OCI-LY3 (cell line): ENCODE measurements around the gene LRRC8D.

Experiments used
- H2AFZ ChIP-seq: fragments of 200-600, 300-600 bp; shearing (Covaris generic); 2 replicates; pipeline ENCODE4 v1.6.0; 2014; ENCODE audit warnings: antibody characterized with exemption, low read depth, low read length
- H3K27ac ChIP-seq: fragments of 200-600, 300-600 bp; sonication (generic); 2 replicates; pipeline ENCODE4 v1.5.1; 2014; ENCODE audit warnings: mild to moderate bottlenecking, low read length, moderate library complexity, mixed read lengths
- H3K27me3 ChIP-seq: fragments of 200-600, 300-600 bp; sonication (generic); 2 replicates; pipeline ENCODE4 v1.6.1; 2014; ENCODE audit warnings: low read depth, low read length, mixed read lengths
- H3K36me3 ChIP-seq: fragments of 200-600, 300-600 bp; sonication (generic); replicated peaks from 2 replicates; pipeline ENCODE3; 2014; ENCODE audit warnings: low read depth, low read length, mixed read lengths
- H3K4me1 ChIP-seq: fragments of 300-600, 200-600 bp; sonication (generic); 2 replicates; pipeline ENCODE4 v1.6.1; 2014; ENCODE audit warnings: low read length, mixed read lengths
- H3K4me2 ChIP-seq: fragments of 200-600, 300-600 bp; sonication (generic); 2 replicates; pipeline ENCODE4 v1.6.1; 2014; ENCODE audit warnings: low read length, mixed read lengths
- H3K4me3 ChIP-seq: fragments of 300-600, 200-600 bp; sonication (generic); 2 replicates; pipeline ENCODE4 v1.5.1; 2014; ENCODE audit warnings: antibody characterized with exemption, mild to moderate bottlenecking, low read length, moderate library complexity
- H3K79me2 ChIP-seq: fragments of 300-600, 200-600 bp; shearing (Covaris generic); 2 replicates; pipeline ENCODE4 v1.6.1; 2014; ENCODE audit warnings: mild to moderate bottlenecking, low read length, mixed read lengths
- H3K9ac ChIP-seq: fragments of 300-600, 200-600 bp; shearing (Covaris generic); 2 replicates; pipeline ENCODE4 v1.6.0; 2014; ENCODE audit warnings: mild to moderate bottlenecking, low read length, moderate library complexity
- H3K9me3 ChIP-seq: fragments of 200-600, 300-600 bp; shearing (Covaris generic); 2 replicates; pipeline ENCODE4 v1.6.1; 2014; ENCODE audit warnings: low read length, mixed read lengths; ENCODE audit not compliant: insufficient read depth
- H4K20me1 ChIP-seq: fragments of 200-600, 300-600 bp; sonication (generic); 2 replicates; pipeline ENCODE4 v1.6.1; 2016; ENCODE audit warnings: low read length, mixed read lengths; ENCODE audit not compliant: insufficient read depth
- CTCF ChIP-seq: fragments of 200-600, 300-600 bp; sonication (generic); IDR thresholded peaks from 2 replicates; pipeline ENCODE4 v1.5.1; 2014; ENCODE audit warnings: antibody characterized with exemption, low read length, low read depth
- EZH2phosphoT487 ChIP-seq: fragments of 200-600 bp; shearing (Covaris generic); IDR thresholded peaks from 2 replicates; pipeline ENCODE4 v1.6.1; 2018; ENCODE audit warnings: antibody characterized with exemption, mixed run types, low read depth

LRRC8D gene

GRCh38 chr1:89837036-89837481 is 16.2 kb downstream of the LRRC8D start:
- H3K27ac ChIP-seq, result no peak overlapping the region
- H4K20me1 ChIP-seq, result no peaks in the 10 kb centered on the region; the same call in 1 of the 2 replicates
- peaks cover 8% of the 10 kb centered on the region for H3K4me1 ChIP-seq

GRCh38 chr1:89837510-89837909 is 16.7 kb downstream of the LRRC8D start:
- Histone ChIP-seq H3K4me2 (no peak overlapping the region), H3K27ac (no peak overlapping the region), H4K20me1 (no peaks in the 10 kb centered on the region; the same call in 1 of the 2 replicates), H3K79me2 (no peaks in the 10 kb centered on the region), H3K4me3 (no peak overlapping the region), H2AFZ (no peak overlapping the region), H3K4me1 (peaks cover 8% of the 10 kb centered on the region), H3K9ac (no peak overlapping the region), H3K27me3 (no peaks in the 10 kb centered on the region), H3K9me3 (no peaks in the 10 kb centered on the region), H3K36me3 (no peaks in the 10 kb centered on the region)
- TF ChIP-seq CTCF (no peak), EZH2phosphoT487 (no peak)

More at GRCh38 chr1:89837036-89837481, 16.2 kb downstream of the LRRC8D start:
- H3K9me3 ChIP-seq, result no peaks in the 10 kb centered on the region
- no peak overlapping the region for H3K4me3 ChIP-seq
- no peak overlapping the region for H3K4me2 ChIP-seq
- H3K79me2 ChIP-seq, result no peaks in the 10 kb centered on the region
- no peak overlapping the region for H2AFZ ChIP-seq
- TF ChIP-seq EZH2phosphoT487, result no peak
- no peak for TF ChIP-seq CTCF
- no peak overlapping the region for H3K9ac ChIP-seq
- H3K27me3 ChIP-seq, result no peaks in the 10 kb centered on the region
- no peaks in the 10 kb centered on the region for H3K36me3 ChIP-seq

GRCh38 chr1:89839516-89839915 is 18.7 kb downstream of the LRRC8D start:
- Histone ChIP-seq H3K79me2 (peaks cover 5% of the 10 kb centered on the region; the same call in 1 of the 2 replicates), H3K36me3 (no peaks in the 10 kb centered on the region), H3K27ac (no peak overlapping the region), H3K4me3 (no peak overlapping the region), H3K4me1 (peaks cover 13% of the 10 kb centered on the region), H3K9ac (no peak overlapping the region), H3K27me3 (no peaks in the 10 kb centered on the region), H3K4me2 (no peak overlapping the region), H4K20me1 (no peaks in the 10 kb centered on the region; the same call in 1 of the 2 replicates), H3K9me3 (no peaks in the 10 kb centered on the region), H2AFZ (no peak overlapping the region)
- TF ChIP-seq EZH2phosphoT487, result no peak
- no peak for TF ChIP-seq CTCF

GRCh38 chr1:89841507-89841906 is 20.7 kb downstream of the LRRC8D start:
- Histone ChIP-seq H3K9ac (no peak overlapping the region), H3K79me2 (peaks cover 5% of the 10 kb centered on the region; the same call in 1 of the 2 replicates), H3K4me2 (no peak overlapping the region)

More at GRCh38 chr1:89841507-89841906, 20.7 kb downstream of the LRRC8D start:
- no peaks in the 10 kb centered on the region; the same call in 1 of the 2 replicates for H4K20me1 ChIP-seq
- H3K27ac ChIP-seq, result no peak overlapping the region
- no peak overlapping the region for H3K4me3 ChIP-seq
- H3K27me3 ChIP-seq, result no peaks in the 10 kb centered on the region
- TF ChIP-seq EZH2phosphoT487 (no peak), CTCF (no peak)
- H2AFZ ChIP-seq, result no peak overlapping the region
- no peaks in the 10 kb centered on the region for H3K36me3 ChIP-seq
- no peaks in the 10 kb centered on the region for H3K9me3 ChIP-seq
- peaks cover 20% of the 10 kb centered on the region for H3K4me1 ChIP-seq
